Activated CD4-positive, alpha-beta T cell treated with anti-CD3 and anti-CD28 coated beads, Interleukin-2, amount 50 U/mL, for 1 hour (primary cell): Measurements from ENCODE around the gene BBS9.

Experiments
- DNase-seq: peaks from one replicate; pipeline ENCODE4 v3.0.0-alpha.2; 2020

BBS9 gene

DNA sequence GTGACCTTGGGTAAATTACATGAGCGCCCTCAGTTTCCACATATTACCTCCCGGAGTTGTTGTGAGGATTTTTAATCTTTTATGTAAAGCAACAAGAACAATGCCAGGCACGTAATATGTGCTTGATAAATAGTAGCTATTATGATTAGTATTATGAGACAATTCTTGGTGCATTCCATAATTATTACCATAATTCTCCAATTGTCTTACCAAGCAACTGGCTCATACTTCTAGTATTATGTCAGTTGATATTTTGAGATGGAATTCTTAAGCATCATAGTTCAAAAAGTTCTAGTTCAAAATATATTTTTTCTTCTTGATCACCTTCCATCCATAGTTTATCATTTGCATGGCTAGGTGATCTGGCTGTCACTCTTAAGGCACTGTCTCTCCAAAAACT, 259.0 kb downstream of the BBS9 start:
- DNase-seq, result no peak

DNA sequence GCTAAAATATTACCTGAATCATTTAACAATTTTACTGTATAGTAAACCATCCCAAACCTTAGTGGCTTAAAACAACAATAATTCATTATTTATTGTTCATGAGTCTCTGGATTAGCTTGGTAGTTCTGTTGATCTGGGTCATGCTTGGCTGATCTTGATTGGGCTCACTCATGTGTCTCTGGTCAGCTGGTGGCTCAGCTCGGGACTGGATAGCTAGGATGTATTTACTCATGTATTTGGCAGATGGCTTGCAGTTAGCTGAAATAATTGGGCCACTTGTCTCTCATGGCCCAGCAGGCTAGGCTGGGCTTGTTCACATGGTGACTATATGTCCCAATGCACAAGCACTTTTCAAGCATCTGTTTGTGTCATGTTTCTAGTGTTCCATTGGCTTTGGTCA, 262.8 kb downstream of the BBS9 start:
- DNase-seq, result no peak

DNA sequence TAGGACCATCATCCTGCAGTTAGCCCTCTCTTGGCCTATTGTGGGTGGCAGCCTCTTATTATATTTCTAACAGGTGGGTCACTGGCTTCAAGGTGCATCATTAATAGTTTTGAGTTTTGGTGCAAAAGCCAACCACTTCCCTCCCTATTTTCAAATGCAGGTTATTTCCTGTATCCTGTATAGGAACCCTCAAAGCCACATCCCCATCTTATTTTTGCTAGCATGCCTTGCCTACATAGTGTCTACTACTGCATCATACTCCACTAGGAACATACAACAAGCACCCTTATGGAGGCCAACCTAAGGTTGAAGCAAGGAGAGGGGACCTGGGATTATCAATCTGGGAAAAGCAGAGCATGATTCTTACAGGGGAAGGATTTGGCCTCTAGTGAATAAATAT, 264.4 kb downstream of the BBS9 start:
- DNase-seq, result no peak

DNA sequence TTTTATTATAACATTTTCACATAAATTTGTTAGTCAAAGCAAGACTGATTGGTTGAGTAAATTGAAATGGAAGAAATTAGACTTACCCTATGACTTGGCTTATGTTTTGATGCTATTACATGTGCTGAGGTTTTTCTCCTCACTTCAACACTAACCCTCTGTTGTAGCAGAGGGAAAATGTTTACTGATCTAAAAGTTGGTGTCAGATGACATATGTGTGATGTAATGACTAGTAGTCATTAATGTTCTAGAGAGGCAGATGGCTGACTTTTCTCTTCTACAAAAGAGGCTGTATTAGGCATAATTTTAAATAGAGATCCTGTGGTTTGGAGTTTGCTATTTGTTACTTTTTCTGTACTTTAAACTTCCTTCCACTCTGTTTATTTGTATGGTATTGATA, 266.0 kb downstream of the BBS9 start:
- DNase-seq, result no peak

DNA sequence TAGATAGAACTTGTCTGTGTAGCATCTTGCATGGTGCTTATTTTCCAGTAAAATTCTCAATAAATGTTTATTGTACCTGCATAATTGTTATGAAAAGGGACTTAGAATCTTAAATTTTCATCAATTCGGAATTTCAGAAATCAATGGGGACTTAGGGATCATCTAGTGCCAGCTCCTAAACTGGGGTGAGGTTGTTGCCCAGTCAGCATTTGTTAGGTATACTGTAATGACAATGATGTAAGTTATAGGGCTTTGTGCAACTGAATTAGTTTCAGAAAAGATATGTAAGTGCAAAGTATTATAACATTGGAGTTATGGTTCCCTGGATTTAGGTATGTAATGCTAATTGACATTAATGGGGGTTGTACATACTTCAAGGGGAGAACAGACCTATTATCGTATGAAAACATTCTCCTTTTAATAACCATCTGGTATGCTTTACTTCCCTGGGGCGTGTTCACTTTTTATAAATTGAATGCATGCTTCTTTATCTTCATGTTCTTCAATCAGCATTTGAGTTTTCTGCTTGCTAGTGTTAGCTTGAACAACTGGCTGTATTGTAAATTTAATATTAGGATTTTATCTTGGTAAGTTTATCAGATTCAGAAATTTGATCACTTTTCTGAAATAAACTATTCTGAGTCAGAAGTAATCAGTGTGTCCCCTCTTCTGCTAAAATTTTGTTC, 270.3 kb downstream of the BBS9 start:
- DNase-seq, result no peak

DNA sequence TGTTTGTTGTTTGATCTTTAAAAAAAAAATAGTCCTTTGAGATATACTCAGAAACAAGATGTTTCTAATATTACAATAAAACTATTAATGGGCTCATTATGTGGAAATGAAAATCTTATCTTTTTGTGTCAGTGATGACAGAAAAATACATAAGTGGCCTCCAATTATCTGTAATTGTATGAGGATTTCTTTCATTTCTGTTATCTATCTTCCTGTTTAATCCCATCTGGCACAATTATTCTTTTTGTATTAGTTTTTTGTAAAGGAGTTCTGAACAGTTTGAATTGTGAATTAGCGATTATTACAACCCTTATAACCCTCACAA, 270.8 kb downstream of the BBS9 start:
- DNase-seq, result no peak

DNA sequence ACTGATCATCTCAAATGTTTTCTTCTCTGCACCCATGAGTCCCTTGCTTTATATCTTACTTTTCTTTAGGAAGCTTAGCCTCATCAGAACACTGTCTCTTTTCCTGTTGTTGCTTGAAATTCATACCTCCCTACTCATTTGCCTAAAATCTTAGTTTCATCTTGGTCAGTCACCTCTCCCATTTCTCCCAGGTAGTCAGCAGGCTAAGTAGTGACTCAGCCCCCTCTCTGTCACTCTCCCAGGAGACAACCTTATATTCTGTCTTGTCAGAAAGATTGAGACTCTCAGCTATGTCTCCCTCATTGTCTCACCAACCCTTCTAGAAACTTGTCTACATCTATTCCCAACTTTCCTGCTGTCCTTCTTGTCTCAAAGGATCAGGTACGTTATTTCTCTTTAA, 280.9 kb downstream of the BBS9 start:
- DNase-seq, result no peak

DNA sequence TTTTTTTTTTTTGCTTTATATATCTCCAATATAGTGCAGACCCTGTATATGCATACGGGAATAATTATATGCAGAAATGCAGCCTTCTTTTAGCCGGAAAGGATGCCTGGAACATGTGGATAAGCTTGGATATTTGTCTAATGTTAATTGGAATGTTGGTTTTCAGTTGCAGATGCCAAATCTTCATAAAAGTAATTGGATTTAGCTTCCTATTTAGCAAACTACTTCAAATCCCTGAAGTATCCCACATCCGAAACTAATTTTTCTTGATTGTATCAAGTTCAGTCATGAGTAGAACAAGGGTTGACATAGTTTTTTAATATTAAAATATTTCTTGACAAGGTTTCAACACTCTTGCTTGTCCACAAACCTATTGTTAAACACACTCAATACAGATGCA, 281.7 kb downstream of the BBS9 start:
- no peak for DNase-seq

DNA sequence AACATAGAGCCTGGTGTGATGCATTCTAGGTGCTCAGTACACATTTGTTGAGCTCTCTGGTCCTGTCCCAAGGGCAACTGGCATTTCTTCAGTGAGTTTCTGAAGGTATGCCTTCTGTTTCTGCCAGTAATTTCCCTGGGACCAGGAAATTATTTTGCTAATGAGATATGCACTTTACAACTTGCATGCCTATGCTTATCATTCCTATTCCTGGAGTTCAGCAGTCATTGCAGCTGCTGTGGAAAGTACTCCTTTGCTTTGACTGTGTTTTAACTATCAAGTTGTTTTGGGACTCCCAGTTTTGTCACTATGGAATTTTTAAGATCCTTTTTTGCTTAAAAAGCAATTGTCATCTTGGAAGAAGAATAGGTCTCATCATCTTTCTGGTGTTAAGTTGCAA, 283.0 kb downstream of the BBS9 start:
- no peak for DNase-seq

DNA sequence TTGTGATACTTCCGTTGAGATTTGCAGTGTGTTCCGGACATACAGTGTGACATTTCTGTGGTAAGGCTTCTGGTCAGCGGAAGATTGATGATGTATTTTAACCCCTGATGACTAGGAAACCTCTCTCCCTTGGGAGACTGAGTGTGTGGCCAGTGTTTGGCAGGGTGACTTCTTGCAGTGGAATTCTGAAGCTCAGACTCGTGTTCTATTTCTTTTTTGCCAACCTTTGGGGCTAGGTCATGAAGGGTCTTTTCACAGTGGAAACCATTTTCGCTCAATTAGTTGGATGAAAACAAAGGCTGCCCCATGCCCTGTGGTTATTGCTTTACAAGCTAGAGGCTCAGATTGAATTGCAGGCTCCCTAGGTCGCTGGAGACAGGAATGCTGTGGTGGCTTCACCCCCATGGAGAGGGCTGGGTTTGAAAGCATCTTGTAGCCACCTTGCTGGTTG, 288.9 kb downstream of the BBS9 start:
- DNase-seq, result no peak

DNA sequence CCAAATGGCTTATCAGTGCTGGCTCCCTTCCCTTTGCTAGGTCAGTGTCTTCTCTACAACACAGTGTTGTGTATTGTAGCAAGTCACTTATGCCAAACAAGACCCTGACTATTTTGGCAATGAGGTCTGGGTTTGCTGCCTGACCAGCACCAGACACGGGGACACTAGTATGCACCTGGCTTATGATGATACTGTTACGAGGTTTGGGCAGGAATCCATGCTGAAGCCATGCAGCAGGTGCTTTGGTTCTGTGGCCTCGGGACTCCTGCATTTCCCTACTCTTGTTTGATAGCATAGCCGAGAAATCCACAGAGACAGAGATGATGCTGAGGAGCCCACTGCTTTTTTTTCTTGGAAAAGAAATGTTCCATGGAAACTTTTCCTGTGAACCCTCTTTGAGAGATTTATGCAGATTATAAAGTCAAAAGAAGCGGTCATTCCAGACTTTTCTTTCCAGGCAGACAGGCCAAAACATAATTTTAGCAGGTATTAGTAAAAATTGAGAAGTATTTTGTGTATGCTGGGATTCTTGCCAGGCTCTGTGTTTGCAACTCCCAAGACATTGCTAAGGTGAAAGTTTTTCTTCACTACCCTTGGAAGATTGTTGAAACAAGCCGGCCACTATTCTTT, 291.1 kb downstream of the BBS9 start:
- no peak for DNase-seq

DNA sequence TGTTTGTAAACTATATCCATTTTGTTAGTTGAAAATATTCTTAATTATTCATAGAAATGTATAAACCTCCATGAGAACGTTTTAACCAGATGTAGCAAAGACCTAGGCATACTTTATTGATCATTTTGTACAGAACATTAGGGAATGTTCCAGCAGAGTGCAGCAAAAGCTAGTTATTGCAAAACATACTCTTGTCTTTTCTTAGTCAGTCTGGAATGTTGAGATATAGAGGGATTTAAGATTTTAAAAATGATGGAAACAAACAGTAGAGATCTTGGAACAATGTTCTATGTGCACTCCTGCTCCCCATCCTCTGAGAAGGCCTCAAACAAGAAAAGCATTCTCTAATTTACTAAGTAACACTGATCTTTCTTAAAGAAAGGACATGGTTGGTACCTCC, 292.1 kb downstream of the BBS9 start:
- no peak for DNase-seq

DNA sequence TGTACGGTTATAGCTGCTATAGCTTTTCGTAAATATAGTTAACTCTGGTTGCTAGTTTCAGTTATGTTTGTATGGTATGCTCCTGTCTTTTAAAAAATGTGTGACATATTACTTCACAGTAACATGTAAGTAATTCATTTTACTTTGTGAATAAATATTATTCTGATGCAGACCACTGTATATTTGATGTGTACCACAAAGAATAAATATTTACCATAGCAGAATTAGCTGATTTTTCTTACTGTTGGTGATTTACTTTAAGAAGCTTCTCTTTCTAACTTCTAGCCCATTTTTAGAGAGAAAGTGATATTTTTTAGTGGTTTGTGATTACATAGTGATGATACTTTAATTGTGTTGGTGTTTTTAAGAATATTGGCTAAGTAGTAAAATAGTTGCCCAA, 292.8 kb downstream of the BBS9 start:
- DNase-seq, result no peak

DNA sequence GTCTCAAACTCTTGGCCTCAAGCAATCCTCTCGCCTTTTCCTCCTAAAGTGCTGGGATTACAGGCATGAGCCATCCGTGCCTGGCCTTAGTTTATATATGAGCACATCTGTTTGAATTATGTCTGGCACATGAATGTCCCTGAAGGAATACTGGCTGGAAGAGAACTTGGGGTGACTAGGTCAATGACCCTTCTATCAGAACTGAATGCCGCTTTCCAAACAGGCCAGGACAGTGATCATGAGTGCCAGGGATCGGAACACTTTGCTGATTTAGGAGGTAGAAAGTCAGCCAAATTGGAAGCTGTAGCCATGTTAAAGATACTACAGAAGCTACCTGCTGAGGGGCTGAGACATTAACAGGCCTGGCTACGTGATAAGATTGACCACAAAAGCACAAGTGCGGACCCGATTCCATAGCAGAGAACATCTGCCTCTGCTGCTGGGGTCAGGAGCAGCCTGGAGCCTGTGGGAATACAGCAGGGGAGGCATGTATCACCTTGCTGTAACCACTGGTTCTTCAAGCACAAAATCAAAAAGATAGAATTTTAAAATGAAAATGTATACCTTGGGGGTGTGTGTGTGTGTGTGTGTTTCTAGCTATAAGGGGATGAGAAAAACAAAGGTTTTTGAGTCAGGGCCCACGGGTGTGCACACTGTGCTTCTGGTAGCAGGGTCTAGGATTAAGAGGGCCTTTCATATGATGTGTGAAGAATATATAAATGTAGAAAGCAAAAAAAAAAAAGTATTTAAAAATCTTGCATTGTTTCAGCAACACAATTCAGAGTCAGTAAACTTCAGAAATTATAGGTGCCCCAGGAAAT, 293.7 kb downstream of the BBS9 start:
- no peak for DNase-seq

DNA sequence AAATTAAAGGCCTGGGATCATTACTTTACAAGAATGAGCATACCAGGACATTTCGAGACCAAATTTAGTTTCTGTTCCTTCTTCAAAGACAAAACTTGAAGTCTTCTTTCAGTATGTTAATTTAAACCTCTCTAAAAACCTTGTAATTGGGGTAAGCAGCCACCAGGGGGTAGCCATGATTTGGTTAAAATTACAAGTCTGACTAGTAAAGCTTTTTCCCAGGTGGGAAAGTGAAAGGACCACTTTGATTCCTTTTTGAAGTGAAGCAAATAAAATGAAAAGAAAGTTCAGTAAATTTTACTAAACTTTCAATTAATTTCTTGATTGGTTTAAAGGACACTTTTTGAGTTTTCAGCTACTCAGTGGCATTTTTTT, 294.3 kb downstream of the BBS9 start:
- DNase-seq, result no peak

DNA sequence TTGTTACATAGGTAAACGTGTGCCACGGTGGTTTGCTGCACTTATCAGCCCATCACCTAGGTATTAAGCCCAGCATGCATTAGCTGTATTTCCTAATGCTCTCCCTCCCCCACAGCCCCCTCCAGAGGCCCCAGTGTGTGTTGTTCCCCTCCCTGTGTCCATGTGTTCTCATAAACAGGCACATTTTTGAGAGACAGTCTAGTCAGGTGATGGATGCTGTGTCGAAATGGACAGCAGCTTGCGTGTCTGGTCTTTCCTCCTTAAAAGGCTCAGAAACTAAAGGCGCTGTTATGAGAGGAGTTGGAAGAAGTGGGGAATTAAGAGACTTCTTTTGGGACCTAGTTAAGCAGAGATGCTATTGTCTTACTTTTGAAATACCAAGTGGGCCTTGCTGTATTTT, 296.0 kb downstream of the BBS9 start:
- DNase-seq, result no peak

DNA sequence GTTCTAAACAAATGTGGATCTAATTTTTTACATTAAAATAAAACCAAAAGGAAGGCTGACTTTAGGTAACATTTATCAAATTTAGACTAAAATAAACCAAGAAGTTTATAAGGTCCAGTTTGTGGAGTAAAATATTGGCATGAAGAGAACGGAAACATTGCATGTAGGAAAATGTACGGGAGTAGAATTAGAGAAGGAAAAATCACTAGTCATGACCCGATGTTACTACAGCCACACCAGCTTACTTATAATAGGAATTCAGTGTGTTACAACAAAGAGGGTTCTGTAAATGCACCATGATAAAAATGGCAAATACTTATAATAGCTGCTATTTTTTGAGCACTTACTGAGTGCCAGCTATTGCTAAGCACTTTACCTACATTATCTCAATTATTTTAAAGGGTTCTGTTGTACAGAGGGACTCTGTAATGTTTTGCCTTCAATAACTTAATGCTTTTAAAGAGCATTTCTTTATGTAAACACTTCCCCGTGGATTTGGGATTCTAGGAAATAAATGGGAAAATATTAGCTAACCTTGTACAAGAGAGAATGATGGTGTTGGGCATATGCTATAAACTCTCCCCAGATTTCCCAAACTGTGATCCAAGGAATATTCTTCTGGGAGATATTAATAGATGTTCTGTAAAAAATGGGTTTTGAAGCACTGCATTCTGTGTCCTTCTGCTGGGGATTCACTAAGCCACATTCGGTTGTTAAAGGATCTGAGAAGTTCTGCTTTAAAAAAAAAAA, 296.7 kb downstream of the BBS9 start:
- DNase-seq, result no peak

DNA sequence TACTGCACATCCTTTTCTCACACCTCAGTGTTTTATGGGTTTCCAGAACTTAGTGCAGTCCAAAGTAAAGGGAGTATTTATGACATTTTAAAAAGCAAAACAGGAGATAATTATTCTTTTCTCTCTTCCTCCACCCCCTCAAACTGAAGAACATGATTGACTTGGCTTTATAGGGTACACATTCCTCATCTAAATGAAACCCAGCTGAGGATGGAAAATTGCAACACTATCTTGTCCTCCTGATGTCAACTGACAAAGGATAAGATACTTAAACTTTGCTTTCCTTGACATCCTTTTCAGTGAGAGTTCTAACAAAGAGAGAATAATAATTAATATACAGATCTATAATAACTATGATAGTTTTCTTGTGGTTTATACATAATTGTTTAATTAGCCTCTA, 299.1 kb downstream of the BBS9 start:
- DNase-seq, result no peak

DNA sequence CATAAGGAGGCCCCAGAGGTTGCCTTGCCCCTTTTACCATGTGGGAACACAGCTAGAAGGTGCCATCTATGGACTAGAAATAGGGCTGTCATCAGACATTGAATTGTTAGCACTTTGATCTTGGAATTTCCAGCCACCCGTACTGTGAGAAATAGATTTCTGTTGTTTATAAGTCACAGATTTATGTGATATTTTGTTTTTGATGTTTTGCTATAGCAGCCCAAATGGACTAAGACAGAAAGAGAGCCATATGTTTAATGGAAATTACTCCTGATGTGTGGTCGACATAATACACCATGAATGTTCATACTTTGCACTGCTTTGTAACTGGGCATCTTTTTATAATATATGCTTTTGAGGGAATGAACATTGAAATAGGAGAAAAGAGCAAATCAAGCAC, 302.2 kb downstream of the BBS9 start:
- DNase-seq, result no peak

DNA sequence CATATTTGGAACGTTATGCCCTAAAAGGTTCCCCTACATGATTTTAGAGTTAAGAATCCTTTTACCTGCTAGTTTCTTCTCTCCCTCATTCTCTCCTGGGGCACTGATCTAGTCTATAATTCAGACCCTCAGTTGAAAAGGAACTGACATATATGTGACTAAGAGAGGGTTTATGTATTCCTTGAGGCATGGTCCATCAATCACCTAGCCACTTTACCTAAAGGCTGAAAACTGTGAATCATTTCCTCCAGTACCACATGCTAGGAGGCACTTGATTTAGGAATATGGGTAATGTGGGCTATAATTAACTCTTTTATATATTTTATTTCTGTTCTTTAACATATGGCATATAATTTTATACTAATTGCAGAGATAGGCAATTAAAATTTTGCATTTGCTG, 303.5 kb downstream of the BBS9 start:
- DNase-seq, result no peak

DNA sequence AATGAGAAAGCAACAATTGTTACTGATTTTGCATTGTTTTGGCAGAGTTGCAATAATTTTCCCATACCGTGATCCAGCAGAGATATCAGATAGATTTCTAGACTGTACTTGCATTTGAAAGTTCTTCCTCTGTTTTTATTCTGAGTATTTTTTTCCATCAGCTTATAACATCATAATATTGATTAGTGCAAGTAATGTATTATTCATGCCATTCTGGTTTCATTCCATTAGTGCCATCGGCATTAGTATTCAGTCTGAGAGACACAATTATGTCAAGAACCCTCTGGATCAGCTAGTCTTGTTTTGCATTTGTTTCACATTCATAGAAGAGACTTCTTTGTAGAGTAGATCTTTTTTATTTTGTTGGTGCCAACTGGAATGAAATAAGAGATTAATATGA, 304.0 kb downstream of the BBS9 start:
- DNase-seq, result no peak

DNA sequence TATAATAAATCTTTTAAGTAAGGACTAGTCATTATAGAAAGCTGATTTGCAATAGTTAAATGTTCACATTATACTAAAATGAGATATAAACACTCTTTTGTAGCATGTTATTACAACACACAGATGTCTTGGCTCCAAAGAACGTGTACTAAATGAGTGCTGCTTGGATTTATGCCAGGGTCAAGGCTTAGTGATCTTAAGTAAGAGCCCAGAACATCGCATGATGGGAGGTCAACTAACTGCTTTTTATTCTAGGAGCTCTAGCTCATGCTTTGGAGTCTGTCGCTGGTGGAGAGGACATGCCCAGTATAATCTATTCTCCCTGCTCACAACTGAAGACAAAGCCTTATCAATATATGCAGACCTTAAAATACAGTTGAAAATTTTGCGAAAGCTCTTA, 315.1 kb downstream of the BBS9 start:
- no peak for DNase-seq

DNA sequence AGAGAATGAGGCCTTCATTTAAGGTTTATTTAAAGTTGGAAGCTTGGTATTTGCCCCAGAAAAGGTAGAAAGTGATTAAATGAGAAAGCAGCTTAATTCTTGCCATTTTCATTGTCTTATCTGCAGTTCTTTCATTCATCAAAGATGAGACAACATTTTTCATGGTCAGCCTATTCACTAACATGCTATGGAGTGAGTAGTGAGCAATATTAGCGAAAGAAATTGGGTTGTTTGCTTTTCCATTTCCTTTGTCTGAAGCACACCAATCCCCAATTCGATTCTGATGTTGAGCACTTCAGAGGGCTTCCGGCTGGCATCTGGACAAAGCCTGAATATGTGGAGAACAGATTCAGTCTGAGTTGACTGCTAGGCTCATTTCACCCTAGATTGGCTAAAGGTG, 317.2 kb downstream of the BBS9 start:
- DNase-seq, result no peak

DNA sequence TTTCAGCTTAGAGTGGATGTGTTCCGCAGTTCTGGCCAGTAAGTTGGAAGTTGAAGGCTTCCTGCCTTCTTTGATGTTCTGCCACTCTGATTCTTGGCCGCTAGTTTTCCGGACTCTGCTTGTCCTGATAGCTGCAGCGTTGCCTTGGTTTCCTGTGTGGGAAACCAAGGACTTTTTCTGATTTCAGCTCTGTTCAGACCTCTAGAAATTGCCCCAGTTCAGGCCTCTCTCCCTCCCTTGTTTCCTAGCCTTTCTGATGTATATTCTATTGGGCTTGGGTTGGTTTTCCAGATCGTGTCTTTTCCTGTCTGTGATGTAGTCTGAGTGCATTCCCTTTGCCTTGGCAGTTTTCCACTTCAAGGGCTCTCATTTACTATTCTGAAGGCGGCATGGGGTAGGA, 318.7 kb downstream of the BBS9 start:
- DNase-seq, result no peak
